Neural cell (in vitro differentiated cells): ENCODE data around the gene TMEM61.

ENCODE experiments used
- MXI1 ChIP-seq: fragments of 450-650 bp; conservative IDR thresholded peaks from 2 replicates; pipeline ENCODE4 v1.6.1; 2014; ENCODE audit warnings: antibody characterized with exemption, mild to moderate bottlenecking; ENCODE audit not compliant: poor library complexity, severe bottlenecking
- POLR2AphosphoS5 ChIP-seq: IDR thresholded peaks from 2 replicates; pipeline ENCODE4 v1.6.1; 2012
- RAD21 ChIP-seq: fragments of 450-650 bp; conservative IDR thresholded peaks from 2 replicates; pipeline ENCODE4 v1.6.1; 2014; ENCODE audit warnings: antibody characterized with exemption, mild to moderate bottlenecking, moderate library complexity
- TAF1 ChIP-seq: IDR thresholded peaks from 2 replicates; pipeline ENCODE4 v1.6.1; 2012; ENCODE audit warnings: low read depth
- TF ChIP-seq, protein P1 (sequence below): fragments of 450-650 bp; IDR thresholded peaks from 2 replicates; pipeline ENCODE4 v1.5.1; 2014; ENCODE audit warnings: antibody characterized with exemption, mild to moderate bottlenecking, moderate library complexity; ENCODE audit not compliant: poor library complexity, severe bottlenecking

DNA sequence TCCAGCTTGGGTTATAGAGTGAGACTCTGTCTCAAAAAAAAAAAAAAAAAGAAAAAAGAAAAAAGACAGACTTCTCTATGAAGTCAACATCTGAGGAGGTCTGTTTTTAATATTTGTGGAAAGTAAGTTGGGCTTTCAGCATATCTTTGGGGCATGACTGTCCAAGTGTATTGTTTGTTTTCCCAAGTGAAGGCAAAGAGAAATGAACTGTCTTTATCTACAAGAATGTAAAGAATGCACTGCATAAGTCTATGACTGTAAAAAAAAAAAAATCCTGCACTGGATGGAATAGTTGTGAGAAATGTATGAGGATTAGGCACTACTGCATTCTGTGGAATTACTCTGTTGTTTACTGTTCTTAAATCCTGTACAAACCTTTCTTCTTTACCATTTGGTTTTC is 45.6 kb upstream of the TMEM61 start:
- TF ChIP-seq RAD21, result no peak
- no peak for TF ChIP-seq MXI1
- TF ChIP-seq, protein P1, sequence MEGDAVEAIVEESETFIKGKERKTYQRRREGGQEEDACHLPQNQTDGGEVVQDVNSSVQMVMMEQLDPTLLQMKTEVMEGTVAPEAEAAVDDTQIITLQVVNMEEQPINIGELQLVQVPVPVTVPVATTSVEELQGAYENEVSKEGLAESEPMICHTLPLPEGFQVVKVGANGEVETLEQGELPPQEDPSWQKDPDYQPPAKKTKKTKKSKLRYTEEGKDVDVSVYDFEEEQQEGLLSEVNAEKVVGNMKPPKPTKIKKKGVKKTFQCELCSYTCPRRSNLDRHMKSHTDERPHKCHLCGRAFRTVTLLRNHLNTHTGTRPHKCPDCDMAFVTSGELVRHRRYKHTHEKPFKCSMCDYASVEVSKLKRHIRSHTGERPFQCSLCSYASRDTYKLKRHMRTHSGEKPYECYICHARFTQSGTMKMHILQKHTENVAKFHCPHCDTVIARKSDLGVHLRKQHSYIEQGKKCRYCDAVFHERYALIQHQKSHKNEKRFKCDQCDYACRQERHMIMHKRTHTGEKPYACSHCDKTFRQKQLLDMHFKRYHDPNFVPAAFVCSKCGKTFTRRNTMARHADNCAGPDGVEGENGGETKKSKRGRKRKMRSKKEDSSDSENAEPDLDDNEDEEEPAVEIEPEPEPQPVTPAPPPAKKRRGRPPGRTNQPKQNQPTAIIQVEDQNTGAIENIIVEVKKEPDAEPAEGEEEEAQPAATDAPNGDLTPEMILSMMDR, result no peak
- TF ChIP-seq POLR2AphosphoS5, result no peak
- TF ChIP-seq TAF1, result no peak
